Cortex of kidney (tissue), 1 donor: ENCODE data around the gene EIF4G2.
"Not testable (repeated sequence)": the region's sequence is repeated elsewhere in the genome, so short reads cannot be mapped to it uniquely, and the experiment has no call there.

Experiments used
- DNase-seq: peaks from one replicate; lab custom pipeline; 2025; lab: John Stamatoyannopoulos, UW

Gene EIF4G2

DNA sequence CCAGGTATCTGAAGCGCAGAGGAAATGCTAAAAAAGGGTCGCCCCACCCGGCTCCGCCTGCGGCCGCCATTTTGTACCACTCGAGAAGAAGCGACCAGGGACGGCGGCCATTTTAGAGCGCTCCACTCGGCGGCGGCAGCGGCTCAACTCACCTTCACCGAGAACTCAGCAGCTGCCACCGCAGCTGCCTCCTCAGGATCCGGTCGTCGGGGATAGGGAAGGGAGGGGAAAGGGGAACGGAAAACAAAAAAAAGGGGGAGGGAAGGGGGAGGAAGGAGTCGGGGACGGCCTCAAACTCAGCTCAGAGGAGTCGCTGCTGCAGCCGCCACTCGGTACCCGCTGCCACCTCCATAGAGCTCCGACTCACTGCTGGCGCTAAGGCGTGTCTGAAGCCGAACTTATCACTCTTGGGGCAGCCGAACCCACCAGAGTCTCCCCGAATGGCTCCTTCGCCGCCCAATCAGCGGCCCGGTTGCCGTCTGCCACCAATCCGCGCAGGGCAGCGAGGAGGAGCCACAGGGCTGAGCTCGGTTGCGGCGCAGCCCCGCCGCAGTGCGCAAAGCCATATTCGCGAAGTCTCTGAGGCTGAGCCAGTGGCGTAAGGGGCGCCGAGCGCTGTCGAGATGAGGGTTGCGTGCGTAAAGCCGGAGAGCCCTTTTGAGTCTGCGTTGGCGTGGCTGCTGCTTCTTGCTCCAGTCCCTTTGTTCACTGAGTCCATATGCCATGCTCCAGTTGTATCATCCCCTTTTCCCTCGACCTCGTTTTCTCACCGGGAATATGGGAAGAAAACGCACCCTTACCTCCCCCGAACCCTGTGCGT, at the start of gene EIF4G2:
TSS of gene EIF4G2 (minus strand) at position 374 of the 820 bp plus-strand sequence.
- peak; percentile 98 for DNase-seq

DNA sequence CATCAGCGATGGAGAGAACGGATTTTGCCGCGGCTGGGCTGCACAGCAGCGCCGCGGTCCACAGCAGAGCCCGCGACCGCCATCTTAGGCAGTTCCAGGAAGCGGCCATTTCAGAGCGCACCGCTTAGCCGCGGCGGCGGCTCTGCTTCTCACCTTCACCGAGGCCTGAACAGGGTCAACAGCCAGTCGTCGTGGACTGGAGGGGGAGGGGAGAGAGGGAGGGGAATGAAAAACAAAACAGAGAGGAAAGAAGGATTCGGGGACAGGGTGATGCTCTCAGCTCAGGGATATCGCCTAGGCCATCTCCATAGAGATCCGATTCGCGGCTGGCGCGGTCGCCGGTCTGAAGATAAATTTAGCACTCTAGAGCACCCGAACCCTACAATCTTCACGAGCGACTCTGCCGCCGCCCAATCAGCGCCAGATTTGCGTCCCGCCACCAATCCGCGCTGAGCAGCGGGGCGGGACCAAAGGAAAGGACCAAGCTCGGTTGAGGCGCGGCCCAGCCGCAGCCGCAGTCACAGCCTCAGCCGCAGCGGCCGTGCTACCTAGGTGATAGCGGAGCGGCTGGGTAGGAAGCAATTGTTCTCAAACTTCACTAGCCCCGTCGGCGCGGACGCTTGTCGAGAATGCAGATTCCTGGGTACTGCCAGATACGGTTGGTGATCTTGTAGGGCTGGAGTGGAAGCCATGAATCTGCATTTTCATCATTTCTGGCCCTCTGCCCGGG, 49.1 kb upstream of the EIF4G2 start, which contains the start of gene ZBED5:
TSS of gene ZBED5 (minus strand) at position 345 of the 730 bp plus-strand sequence. CDS start 3,108 bp downstream, outside the sequence.
- DNase-seq: peak; percentile 62

DNA sequence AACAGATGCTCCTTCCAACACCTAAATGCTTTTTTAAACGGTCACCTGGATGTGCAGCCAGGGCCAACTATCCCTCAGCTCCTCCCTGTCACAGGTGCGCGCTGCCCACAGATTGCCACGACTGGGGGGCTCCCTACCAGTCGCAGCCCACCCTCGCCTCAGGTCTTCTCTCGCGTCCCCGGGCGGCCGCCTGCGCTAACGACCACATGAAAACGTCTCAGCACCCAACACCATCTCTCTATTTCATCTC, 48.7 kb upstream of the EIF4G2 start:
- DNase-seq: no peak

DNA sequence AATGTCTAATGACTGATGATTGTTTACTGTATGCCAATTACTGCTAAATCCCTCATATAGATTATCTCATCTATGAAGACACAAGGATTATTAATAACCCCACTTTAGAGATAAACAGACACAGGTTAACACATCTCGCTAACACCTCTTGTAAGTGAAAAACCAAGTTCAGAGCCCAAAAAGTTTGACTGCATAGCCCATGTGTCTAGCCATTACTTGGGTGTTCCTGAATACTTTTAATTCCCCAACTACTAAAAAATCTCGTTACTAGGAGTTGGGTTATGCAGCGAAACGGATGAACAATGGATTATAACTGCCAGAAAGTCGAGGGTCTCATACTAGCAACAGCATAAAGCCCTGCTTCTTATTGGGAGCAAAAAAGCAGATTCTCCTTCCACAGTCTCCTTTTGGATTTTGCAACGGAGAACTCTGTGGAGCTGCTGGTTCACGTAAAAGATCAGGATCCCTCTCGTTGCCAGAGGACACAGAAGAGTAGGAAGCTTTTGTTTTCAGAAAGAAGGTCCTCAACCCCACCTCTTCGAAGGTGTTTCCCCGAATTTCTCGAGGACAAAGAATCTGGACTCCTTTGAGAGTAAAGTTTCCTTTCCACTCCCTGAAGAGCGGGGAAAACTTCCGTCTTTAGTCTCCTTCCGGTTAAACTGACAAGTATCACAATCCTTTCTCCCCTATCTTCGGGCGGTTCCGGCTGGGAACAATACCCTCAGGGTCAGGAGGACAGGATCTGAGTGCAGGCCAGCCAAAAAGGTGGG, 48.1 kb upstream of the EIF4G2 start:
- DNase-seq: no peak

DNA sequence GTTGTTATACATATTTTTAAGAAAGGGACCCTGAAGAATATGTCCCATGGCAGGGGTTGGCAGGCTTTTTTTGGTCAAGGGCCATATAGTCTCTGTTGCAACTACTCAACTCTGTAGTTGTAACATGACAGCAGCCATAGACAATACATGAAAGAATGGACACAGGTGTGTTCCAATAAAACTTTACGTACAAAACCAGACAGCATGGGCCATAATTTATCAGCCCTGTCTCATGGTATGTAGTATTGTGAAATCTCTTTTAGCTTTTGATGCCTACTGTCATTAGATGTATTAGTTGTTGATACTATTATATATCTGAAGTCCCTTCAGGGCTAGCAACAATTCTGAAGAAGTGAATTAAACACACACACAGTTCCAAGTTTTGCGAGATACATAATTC, 46.6 kb upstream of the EIF4G2 start:
- no peak for DNase-seq

DNA sequence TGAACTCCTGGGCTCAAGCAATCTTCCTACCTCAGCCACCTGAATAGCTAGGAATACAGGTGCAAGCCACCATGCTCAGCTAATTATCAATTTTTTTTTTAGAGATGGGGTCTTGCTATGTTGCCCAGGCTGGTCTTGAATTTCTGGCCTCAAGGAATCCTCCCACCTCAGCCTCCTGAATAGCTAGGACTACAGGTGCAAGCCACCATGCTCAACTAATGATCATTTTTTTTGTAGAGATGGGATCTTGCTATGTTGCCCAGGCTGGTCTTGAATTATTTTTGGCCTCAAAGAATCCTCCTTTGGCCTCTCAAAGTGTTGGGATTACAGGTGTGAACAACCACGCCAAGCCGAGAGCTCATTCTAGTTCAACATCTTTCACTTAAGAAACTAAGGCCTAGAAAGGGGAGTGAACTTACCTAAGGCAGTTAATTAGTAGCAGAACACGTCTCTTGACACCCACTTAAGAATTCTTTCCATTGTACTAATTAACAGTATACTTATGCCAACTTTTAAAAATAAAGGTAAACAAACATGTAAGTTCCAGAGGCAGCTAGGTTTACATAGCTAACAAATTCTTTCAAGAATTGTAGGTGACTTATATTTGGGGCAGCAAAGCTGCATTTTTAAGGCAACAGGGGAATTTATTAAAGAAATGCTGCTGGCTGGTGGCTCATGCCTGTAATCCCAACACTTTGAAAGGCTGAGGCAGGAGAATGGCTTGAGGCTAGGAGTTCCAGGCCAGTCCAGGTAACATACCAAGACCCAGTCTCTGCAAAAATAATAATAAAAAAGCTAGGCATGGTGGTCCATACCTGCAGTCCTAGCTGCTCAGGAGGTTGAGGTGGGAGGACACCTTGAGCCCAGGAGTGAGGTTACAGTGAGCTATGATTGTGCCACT, 39.5 kb upstream of the EIF4G2 start:
- DNase-seq: no peak

DNA sequence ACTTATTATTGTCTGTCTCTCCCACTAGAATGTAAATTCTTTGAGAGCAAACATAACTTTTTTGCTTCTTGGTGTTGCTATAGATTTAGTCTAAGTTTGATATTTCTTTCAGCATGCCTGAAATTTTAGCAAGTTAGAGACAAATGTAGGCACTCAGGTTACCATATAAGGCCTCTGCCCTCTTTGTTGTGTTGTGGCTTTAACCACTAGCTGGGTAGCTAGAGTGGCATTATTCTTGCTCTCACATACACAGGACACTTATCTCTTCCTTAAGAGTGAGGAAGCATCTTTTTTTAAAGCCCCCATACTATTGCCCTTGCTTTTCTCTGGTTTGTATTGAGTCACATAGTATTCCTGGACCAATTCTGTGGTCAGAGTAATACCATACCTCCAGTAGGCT, 37.9 kb upstream of the EIF4G2 start:
- DNase-seq: no peak

DNA sequence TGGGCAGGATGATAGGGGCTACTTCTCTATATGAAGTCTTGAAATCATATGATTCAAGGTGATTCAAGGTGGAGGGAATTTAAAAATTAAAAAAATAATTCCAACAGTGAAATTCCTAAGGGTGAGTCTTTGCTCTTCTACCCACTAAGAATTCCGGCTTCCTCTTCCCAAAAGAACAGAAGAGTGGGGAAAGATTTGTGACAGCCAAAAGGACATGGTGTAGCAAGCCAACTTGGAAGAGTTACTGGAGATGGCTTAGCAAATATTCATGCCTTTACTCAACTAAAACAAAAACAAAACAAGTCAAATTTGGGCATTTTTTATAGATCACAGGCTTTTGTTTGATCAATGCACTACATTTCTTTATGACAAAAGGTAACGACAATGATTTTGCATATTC, 36.9 kb upstream of the EIF4G2 start:
- DNase-seq: no peak

DNA sequence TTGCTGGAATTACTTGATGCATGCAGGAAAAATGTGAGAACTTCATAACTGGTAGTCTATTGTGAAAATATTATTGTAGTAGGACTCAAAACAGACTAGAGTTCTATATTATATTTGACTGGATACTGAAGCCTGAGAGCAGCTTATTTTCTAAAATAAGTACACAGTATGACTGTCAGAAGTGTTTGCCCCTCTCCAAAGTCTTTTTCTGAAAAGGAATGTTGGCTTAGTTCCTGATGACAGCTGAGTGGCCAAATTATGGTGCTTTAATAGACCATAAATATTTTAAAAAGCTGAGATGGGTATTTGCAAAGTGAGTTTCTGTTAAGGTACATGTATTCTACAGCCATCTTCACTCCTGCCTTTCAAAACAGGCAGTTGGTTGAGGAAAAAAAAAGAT, 36.1 kb upstream of the EIF4G2 start:
- no peak for DNase-seq

DNA sequence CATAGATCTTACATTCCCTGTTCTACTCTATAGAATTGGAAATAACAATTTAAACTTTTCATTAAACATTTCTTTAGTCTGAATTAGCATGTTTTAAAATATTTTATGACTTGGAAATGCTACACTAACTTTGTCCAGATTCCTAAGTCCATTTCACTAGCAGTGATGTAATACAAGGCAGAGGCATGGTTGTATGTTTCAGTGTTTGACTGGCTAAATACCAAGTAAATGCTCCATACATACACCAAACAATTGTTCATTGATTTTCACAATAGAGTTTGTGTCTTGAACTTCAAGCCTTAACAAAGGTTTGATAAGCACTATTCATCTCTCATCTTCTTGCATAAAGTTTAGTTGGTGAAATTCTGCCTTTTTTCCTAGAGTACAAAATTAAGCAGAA, 35.6 kb upstream of the EIF4G2 start:
- no peak for DNase-seq

DNA sequence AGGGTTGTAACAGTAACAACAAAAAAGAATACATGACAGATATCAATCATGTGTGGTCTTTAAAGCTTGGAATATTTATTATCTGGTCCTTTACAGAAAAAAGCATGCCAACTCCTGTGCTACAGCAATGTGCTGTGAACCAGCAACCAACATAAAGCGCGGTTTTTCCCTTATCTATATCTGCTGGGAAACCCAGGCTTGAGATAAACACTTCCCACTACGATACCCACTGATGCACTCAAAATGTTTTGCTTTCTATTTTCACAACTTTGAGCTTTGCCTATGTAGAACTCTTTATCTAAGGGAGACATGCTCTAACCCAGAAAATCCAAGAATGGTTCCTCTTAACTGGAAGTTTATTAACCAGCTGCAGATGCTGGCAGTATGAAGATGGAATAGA, 30.2 kb upstream of the EIF4G2 start:
- DNase-seq: no peak

DNA sequence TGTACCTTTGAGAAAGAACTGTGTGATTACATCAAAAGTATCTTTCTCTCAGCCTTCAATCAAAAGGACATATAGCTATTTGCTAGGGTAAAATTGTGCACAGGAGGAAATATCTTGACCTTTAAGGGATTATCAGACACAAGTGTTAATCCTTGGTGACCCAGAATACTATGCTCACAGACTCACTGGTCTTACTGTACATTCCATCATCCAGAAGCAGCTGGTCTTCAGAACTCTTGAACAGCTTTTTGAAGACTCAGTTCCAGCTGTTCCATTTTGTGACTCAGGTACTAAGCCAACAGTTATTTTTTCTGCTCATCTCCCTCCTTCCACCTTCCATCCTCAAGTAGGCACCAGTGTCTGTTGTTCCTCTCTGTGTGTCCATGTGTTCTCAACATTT, 29.4 kb upstream of the EIF4G2 start:
- DNase-seq: no peak

DNA sequence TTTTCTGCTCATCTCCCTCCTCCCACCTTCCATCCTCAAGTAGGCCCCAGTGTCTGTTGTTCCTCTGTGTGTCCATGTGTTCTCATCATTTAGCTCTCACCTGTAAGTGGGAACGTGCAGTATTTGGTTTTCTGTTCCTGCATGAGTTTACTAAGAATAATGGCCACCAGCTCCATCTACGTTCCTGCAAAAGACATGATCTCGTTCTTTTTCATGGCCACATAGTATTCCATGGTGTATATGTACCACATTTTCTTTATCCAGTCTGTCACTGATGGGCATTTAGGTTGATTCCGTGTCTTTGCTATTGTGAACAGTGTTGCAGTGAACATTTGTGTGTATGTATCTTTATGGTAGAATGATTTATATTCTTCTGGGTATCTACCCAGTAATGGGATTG, 28.2 kb upstream of the EIF4G2 start:
- not testable (repeated sequence) for DNase-seq

DNA sequence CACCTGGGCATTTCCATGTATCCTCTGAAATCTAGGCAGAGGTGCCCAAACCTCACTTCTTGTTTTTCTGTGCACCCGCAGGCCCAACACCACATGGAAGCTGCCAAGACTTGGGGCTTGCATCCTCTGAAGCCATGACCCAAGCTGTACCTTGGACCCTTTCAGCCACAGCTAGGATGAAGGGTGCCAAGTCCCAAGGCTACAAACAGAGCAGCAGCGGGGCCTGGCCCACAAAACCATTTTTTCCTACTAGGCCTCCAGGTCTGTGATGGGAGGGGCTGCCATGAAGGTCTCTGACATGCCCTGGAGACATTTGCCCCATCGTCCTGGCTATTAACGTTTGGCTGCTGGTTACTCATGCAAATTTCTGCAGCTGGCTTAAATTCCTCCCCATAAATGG, 20.4 kb upstream of the EIF4G2 start:
- no peak for DNase-seq

DNA sequence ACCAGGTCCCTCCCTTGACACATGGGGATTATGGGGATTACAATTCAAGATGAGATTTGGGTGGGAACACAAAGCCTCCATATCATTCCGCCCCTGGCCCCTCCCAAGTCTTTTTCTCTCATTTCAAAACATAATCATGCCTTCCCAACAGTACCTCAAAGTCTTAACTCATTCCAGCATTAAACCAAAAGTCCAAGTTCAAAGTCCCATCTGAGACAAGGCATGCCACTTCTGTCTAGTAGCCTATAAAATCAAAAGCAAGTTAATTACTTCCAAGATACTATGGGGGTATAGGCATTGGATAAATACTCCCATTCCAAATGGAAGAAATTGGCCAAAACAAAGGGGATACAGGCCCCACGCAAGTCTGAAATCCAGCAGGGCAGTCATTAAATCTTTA, 19.7 kb upstream of the EIF4G2 start:
- DNase-seq: no peak

DNA sequence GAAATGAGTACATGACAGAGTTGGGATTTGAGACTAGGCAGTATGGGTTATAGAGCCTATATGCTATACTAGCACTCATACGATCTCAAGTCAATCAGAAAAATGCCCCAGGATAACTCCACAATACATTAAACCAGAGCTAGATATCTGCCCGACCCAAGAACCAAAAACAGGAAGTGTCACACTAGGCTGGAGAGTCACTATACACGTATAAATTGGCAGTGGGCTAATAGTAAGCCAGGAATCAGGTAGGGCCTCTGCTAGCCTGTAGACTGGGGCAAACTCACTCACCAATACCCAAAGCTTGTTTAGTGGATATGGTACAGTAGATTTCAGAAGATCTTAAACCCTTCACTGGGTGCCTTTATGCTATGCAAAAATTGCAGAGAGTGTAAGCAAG, 16.2 kb upstream of the EIF4G2 start:
- no peak for DNase-seq

DNA sequence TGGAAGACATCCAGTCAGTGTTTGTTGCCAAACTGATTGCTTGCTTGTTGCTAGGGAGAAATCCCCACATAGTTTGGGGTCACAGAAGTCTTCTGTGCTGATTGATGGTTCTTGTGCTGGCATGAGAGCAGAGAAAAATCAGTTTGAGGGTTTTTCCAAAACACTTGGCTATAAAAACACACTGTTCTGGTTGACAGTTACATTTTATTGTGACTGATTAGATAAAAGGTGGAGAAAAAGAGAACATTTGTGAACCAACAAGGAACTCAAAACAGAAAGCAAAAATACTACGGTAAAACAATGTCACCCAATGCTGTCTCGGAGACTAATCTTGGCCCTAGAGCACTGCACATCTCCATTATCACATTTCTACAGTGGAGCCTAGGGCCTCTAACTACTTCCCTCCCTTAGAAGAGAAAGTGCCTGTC, 14.4 kb upstream of the EIF4G2 start:
- DNase-seq: no peak

DNA sequence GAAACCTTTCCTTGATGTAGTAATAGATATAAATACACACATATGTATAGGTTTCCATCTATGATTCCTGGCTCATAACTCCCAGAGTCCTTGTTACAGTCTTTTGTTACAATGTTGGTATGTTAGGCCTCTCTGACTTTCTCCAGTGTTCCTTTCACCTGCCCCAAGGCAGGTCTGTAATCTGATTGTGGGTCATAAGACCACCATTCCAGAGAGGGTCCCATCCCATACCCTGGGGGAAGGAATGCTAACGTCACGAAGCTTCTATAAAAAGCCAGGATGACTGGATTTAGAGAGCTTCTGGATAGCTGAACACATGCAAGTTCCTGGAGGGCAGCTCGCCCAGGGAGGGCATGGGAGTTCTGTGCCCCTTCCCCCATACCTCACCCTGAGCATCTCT, 13.8 kb upstream of the EIF4G2 start:
- DNase-seq: not testable (repeated sequence)

DNA sequence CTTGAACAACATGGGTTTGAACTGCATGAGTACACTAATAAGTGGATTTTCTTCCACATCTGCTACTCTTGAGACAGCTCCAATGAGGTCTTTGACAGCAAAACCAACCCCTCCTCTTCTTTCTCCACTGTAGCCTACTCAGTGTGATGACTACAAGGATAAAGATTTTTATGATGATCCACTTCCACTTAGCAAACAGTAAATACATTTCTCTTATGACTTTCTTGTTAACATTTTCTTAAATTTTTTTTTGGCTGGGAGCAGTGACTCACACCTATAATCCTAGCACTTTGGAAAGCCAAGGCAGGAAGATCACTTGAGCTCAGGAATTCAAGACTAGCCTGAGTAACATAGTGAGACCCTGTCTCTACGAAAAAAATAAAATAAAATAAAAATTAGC, 9.9 kb upstream of the EIF4G2 start:
- no peak for DNase-seq

DNA sequence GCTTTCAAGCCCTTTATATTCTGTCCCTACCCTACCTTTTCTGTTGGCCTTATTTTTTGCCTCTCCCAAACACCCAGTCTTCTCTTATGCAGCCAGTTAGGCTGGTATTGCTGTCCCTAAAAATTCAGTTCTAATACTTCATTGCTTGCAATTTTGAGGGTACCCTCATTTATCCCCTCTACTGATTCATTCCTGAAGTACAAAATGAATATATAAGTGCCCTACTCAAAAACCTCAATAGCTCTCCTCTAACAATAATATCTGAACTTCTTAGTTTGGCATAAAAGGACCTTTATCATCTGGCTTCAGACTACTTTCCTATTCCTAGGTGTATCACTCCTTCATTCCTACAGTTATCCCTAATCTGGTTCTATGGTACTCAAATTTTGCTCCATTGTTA, 5.2 kb upstream of the EIF4G2 start:
- DNase-seq: no peak

DNA sequence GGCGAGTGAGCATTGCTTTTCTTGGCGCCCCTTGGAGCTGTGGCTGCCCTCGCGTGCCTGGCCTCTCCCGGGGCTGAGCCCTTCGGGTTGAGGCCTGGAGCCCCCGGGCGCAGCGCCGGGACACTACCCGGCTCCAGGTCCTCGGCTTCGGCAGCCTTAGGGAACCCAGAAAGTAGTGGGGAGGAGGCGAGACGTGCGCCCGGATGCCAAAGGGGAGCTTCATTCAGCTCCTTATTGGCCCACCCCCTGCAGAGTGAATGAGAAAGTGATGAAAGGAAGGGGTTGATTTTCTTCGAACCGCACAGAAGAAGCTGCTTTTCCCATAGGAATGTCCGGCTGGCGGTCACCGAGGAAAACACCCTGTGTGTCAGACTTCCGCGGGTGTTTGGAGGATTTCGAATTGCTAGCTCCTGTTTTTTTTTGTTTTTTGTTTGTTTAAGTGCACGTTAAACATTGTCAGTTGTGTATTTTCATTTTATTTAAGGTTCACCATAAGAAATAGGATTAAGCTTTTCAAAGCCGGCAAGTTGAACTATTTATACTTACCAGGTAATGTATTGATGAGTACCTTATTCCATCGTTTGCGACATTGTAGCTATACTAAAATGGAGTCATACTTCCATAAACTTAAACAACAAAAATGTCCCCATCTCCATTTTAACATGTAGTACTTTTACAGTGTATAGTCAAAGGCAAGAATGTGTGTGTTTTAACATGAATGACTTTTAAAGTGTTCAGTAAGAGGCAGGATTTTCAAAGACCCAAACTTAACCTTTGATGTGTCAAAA, 841 bp upstream of the EIF4G2 start:
- no peak for DNase-seq
